GM19239 (cell line): ENCODE data around the gene METTL1.
"Not testable (repeated sequence)": the region's sequence is repeated elsewhere in the genome, so short reads cannot be mapped to it uniquely, and the experiment has no call there.

ENCODE experiments used
- DNase-seq: peaks from one replicate; pipeline ENCODE4 v3.0.0; 2011; ENCODE audit warnings: low spot score; ENCODE audit not compliant: insufficient read length
- FAIRE-seq: peaks from 2 replicates; lab custom pipeline; 2011; peaks lifted over from hg19 to GRCh38; lab: Jason Lieb, UNC

Gene METTL1

DNA sequence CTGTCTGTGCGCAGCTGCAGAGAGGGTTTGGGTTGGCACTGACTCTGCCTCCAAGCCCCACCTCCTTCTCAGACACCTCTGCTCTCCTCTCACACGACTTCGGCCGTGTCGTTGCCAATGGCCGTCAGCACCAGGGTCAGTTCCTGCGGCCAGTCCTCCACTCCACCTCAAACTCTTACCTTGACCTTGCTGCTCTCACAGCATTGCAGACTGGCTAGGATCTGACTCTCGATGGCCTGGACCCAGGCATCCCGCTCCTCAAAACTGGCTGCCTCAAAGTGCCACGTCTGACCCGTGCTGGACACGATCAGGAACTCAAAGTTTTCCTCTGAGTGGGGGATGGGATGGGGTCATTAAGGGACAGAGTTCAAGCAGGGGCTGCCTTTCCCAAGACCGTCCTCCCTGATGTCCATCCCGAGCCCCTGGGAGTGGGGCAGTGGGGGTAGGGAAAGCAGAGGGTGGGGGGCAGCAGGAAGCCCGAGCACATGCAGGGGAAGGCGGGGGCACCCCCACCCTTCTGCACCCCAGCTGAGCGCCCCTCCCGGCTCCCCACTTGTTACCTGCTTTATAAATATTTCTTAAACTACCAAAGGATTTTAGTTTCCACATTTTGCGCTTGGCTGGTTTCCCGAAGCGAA, 44.0 kb downstream of the METTL1 start:
- DNase-seq (no peak), FAIRE-seq (no peak)

DNA sequence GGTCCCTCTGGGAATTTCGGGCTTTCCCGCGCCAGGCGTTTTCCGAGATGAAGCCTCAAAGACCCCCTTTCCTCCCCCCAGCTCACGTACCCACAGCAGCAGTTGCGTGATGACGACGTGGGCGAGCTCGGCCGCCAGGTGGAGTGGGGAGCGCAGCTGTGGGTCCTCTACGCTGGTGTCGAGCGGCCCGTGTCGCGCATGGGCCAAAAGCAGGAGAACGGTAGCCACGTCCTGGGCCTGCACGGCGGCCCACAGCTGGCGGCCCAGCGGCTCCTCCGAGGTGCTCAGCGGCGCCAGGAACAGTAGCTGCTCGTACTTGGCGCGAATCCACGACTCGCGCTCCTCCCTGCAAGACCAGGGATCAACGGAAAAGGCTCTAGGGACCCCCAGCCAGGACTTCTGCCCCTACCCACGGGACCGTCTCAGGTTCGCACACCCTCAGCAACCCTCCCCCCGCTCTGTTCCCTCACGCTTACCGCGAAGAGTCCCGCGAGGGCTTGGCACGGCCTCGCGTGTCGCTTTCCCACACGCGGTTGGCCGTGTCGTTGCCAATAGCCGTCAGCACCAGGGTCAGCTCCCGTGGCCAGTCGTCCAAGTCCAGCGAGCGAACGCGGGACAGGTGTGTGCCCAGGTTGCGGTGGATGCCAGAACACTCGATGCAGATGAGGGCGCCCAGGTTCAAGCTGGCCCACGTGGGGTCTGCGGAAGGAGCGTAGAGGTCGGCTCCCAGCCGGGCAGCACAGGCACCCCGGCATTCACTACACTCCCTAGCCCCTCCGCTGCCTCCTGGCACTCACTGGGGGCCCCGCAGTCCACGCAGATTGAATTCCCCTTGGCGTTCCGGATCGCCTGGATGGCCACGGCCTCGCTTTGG, 44.8 kb downstream of the METTL1 start:
- FAIRE-seq (no peak), DNase-seq (no peak)

DNA sequence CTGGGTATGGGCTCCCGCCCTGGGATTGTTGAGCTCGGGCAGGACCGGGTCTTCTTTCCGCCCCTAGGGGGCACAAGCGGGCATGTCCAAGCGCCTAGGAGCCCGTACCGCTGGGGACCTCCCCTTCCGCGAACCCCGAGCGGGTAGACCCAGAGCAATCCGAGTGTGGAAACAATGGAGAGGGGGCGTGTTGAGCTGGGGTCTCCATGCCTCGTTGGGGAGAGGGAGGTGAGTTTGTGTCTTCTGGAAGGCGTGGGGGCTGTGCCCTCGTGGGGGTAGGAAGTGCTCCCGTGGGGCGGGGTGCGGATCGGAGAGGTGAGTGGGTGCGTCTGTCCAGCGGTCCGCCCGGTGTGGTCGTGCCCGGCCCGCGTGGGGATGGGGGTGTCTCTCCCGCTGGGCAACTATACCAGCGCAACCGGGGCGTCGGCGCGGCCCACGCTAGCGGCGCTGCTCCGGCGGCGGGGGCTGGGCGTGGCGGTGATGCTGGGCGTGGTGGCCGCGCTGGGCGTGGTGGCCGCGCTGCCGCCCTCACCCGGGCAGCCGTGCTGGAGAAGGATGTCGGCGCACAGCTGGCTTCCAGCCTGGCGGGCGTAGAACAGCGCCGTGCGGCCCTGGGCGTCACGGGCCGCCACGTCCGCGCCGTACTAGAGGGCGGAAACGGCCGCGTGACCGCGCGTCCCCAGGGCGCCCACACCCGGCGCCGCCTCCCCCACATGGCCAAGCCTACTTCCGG, 45.6 kb downstream of the METTL1 start:
- no peak for FAIRE-seq
- DNase-seq: no peak

DNA sequence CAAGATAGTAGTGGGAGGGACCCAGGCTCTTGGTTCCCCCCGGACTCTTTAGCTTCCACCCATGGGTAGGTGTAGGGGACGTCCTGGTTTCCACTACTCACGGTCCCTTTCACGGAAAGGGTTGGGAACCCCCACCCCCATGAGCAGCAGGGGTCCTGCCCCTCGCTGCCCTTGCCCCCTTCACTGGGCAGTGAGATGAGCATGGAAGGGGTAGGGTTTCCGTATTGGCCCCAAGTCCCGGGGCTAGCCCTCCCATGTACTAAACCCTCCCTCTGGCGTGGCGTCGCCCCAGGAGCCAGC, 46.1 kb downstream of the METTL1 start:
- no peak for FAIRE-seq

DNA sequence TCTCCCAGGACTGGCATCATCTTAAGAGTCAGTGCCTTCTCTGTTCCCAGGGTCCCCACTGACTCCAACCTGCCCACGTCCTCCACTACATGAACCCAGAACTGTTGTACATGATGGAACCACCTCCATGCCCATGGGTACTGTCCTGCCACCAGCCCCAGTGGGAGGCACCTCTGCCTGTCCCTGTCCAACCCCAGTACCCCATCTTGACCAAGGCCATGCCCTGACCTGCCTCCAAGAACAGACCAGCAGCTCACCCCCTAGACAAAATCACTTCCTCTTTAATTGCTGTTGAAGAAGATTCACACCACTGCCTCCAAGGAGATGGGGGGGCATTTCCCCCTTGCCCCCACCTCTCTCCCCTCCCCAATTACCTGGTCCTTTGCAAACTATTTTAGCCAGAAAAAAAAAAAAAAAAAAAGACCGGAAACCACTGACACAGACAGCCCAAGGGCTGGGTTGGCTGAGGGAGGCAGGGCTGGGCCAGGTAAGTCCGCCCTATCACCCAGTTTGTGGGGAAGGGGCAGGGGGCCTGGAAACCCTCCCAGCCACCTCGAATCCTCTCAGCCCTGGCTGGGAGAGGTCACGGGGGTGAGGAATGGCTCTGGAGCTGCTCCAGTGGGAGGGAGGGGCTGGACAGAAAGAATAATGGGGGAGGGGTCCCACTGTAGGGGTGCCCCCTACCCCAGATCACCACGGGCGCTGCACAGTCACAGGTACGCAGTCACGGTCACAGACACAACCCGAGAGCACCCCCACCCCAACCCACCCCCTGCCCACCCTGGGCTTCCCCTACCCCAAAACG, 46.8 kb downstream of the METTL1 start:
- no peak for DNase-seq

More for the DNA sequence above, 46.1 kb downstream of the METTL1 start:
- DNase-seq: no peak

DNA sequence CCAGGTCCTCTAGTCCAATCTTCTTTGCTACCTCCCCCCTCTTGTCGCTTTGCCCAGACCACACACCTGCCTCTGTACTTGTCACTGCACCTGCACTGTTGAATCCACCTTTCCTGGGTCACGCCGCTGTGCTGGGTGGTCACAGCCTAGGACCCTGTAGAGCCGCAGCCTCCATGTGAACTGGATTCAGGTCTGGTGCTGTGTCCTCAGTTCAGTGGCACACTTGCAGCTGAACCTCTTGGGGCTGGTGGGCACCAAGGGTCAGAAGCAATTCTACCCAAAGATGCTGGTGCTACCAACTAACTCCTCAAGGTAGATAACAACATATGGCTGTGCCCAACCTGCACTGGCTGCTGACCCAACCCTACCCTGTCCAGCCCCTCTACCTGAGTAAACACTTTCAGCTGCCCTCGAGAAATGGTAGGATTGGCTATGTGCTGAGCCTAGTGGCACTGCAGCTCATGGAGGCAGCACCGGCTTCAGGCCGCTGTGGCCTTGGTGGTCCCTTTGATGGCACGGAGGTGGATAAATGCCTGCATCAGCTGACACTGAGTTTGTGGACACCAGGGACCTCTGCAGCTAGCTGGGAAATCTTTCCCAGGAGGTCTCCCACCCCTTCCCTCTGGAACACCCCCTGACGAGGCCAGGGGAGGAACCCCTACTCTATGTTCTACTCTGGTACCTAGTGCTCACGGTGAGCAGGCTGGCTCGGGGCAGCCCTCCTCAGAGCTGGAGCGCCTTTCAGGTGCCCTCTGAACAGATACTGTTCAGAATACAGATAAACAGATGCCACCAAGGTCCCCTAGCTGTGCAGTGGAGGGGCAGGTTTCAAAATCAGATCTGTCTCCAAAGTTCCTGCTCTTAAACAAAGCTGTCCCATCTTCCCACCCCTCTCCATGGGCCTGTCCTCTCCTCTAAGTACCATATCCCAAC, 47.6 kb downstream of the METTL1 start:
- FAIRE-seq: no peak

More for the DNA sequence above, 46.8 kb downstream of the METTL1 start:
- no peak for FAIRE-seq

DNA sequence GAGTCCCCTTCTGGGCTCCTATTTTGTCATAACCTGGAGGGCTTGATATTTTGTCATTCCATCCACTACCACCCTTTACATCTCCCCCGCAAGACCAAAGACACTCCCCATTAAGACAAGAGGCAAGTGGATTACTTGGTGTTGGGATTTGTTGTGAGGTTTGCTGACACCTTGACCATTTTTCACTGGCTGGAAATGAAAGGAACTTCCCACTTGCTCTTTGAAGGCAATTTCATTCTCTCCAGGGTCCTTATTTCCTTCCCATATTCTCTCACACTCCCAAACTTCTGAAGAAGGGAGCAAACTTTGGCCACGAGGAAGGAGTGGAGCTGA, 48.3 kb downstream of the METTL1 start:
- DNase-seq (no peak), FAIRE-seq (no peak)

More for the DNA sequence above, 47.6 kb downstream of the METTL1 start:
- DNase-seq: no peak

DNA sequence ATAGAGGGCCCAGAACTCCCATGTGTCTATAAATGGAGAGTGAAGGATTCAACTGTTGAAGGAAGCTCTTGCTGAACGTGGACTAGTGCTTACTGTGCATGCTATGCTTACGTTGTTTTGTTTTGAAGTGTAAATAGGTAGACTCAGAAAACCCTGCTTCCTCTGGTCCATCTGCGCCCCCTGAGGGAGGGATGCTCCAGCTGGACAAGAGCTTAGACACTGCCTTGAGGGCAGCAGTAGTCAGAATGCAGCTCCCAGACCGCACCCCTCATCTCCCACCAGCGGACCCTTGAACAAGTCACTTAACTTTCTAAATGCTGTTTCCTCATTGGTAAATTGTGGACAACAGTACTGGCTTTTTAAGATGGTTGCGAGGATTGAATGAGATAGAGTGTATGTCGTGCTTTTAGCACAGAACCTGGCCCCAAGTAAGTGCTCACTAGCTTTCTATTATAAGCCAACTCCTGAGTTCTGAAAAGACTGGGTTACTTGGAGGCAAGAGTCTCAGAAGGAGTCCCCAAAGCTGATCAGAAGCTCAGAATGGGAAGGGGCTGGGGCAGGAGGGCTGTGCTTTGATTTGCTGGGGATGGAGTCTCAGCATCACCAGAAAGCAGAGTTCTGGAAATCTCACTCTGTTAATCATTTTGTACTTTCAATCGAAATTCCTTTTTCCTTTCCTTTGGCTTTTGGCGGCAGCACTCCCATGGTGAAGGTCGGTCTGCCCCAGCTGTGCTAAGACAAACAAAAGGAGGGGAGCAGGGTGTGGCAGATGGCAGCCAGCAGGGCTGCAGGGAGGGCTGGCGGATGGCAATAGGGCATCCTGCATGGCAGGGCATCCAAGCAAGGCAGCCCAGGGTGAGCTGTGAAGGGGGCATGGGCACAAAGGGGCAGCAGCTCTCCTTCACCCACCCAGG, 48.9 kb downstream of the METTL1 start:
- FAIRE-seq (no peak), DNase-seq (no peak)

DNA sequence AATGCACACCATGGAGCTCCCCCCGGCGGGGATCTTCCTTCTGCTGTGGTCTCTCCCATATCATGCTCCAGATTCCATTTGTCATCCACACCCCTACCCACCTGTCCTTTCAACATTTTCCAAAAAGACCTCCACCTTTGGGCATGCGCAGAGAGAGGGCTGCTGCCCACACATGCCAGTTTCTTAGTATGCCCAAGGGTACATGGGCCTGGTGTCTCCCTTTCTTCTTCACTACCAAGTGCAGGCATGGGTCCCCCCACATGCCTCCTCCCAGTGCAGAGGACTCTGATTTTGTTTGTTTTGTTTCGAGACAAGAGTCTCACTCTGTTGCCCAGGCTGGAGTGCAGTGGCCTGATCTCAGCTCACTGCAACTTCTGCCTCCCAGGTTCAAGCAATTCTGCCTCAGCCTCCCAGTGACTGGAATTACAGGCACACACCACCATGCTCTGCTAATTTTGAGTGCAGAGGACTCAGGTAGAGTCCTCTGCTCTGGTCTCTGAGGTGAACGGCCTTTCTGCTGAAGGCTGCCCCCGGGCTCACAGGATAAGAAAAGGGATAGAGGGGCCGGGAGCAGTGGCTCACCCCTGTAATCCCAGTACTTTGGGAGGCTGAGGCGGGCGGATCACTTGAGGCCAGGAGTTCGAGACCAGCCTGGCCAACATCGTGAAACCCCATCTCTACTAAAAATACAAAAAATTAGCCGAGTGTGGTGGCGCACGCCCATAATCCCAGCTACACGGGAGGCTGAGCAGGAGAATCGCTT, 49.9 kb downstream of the METTL1 start:
- FAIRE-seq, DNase-seq: not testable (repeated sequence)

DNA sequence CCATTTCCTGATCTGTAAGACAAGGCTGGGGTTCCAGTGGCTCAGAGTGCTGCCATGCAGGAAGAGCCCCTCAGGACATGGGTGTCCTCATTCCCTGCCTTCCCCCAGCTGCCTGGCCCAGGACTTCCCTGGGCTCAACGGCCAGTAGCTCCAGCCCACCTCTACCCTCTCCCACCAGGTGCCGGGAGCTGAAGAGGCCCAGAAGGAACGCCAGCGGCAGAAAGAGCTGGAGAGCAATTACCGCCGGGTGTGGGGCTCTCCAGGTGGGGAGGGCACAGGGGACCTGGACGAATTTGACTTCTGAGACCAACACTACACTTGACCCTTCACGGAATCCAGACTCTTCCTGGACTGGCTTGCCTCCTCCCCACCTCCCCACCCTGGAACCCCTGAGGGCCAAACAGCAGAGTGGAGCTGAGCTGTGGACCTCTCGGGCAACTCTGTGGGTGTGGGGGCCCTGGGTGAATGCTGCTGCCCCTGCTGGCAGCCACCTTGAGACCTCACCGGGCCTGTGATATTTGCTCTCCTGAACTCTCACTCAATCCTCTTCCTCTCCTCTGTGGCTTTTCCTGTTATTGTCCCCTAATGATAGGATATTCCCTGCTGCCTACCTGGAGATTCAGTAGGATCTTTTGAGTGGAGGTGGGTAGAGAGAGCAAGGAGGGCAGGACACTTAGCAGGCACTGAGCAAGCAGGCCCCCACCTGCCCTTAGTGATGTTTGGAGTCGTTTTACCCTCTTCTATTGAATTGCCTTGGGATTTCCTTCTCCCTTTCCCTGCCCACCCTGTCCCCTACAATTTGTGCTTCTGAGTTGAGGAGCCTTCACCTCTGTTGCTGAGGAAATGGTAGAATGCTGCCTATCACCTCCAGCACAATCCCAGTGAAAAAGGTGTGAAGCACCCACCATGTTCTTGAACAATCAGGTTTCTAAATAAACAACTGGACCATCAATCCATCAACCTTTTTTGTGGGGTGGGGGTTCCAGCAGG, 51.0 kb downstream of the METTL1 start:
- DNase-seq: no peak
- no peak for FAIRE-seq

DNA sequence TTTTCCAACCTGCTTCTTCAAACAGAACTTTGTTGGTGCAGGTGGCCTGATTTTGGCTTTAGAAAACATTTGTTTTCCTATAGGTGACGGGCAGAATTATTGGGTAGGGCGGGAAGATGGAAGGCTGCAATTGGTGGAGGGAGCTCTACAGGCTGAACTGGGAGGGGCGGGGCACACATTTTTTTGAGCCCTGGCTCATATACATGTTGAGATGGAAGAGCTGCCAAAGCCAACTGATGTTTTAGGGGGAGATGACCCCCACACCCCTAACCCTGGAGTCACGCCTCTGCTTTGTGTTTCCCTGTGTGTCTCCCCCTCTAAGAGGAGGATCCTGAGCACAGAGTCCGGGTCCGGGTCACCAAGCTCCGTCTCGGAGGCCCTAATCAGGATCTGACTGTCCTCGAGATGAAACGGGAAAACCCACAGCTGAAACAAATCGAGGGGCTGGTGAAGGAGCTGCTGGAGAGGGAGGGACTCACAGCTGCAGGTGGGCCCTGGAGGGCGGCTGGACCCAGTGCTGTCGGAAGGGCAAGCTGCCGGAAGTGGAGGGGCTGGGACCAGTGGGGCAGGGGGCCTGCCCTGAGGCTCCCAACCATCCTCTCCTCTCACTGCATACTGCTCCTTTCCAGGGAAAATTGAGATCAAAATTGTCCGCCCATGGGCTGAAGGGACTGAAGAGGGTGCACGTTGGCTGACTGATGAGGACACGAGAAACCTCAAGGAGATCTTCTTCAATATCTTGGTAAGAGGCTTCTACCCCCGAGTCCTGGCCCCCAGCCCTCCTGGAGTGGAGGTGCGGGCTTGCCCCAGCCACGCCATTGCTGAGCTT, 51.9 kb downstream of the METTL1 start:
- FAIRE-seq (no peak), DNase-seq (no peak)

DNA sequence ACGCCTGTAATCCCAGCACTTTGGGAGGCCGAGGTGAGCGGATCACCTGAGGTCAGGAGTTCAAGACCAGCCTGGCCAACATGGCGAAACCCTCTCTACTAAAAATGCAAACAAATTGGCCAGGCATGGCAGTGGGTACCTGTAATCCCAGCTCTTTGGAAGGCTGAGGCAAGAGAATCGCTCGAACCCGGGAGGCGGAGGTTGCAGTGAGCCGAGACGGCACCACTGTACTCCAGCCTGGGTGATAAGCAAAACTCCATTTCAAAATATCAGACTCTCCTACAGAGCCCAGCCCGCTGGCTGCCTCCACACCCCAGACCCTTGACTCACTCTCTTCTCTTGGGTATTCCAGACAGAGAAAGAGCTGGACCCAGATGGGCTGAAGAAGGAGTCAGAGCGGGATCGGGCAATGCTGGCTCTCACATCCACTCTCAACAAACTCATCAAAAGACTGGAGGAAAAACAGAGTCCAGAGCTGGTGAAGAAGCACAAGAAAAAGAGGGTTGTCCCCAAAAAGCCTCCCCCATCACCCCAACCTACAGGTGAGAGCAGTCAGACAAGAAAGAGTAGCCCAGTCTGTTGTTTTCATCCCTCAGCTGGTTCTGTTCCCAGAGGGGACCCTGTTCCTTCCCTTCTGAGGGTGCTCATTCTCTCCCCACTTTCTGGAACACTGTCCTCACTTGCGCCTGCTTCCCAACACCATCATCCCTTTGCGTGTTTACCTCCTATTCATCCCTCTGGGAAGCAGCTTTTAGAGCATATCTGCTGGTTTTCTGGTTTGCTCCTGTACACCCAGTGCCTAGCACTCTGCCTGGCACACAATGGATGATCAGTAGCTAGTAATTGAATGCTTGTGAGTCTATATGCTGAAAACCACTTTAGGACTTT, 53.0 kb downstream of the METTL1 start:
- DNase-seq (no peak), FAIRE-seq (no peak)
